ENCODE results near the gene C9orf72.

Gene C9orf72

GRCh38 chr9:27602954-27603353 lies 29.7 kb upstream of the C9orf72 start:
- Histone ChIP-seq H3F3A (ENCODE audit: insufficient read depth, low read length) (no peaks in the 10 kb centered on the region), H3K36me3 (replicated peaks; ENCODE audit: insufficient read depth, low read length) (no peaks in the 10 kb centered on the region), H3K4me3 (ENCODE audit: low read length) (no peak overlapping the region), H3K27ac (ENCODE audit: low read length) (no peak overlapping the region), H3K9me3 (replicated peaks; ENCODE audit: insufficient read depth, low read length) (no peaks in the 10 kb centered on the region), H3K4me1 (ENCODE audit: low read length) (no peaks in the 10 kb centered on the region), H3K79me2 (ENCODE audit: low read length) (no peaks in the 10 kb centered on the region), H3K9ac (ENCODE audit: low read length) (no peak overlapping the region), H2AFZ (ENCODE audit: low read length) (no peak overlapping the region), H3K27me3 (replicated peaks; ENCODE audit: insufficient read depth, low read length) (no peaks in the 10 kb centered on the region), H4K20me1 (ENCODE audit: insufficient read depth, low read length) (no peaks in the 10 kb centered on the region), H3K9me2 (replicated peaks; ENCODE audit: insufficient read depth, low read length) (no peaks in the 10 kb centered on the region), H3K4me2 (ENCODE audit: low read depth, low read length) (no peak overlapping the region)
- no peak for DNase-seq
- TF ChIP-seq CTCF (IDR thresholded peaks at IDR 0.05; ENCODE audit: low read length) (no peak), EZH2phosphoT487 (IDR thresholded peaks at IDR 0.05; ENCODE audit: low read length) (no peak), EZH2 (optimal IDR thresholded peaks at IDR 0.05; ENCODE audit: low read depth, low read length) (no peak)

- Histone ChIP-seq H3K4me1 (ENCODE audit: low read length) (no peaks in the 10 kb centered on the region), H3K9ac (ENCODE audit: low read length) (no peak overlapping the region), H3F3A (ENCODE audit: insufficient read depth, low read length) (no peaks in the 10 kb centered on the region), H3K79me2 (ENCODE audit: low read length) (no peaks in the 10 kb centered on the region), H4K20me1 (ENCODE audit: insufficient read depth, low read length) (no peaks in the 10 kb centered on the region), H3K4me3 (ENCODE audit: low read length) (no peak overlapping the region), H2AFZ (ENCODE audit: low read length) (no peak overlapping the region), H3K27me3 (replicated peaks; ENCODE audit: insufficient read depth, low read length) (no peaks in the 10 kb centered on the region), H3K4me2 (ENCODE audit: low read depth, low read length) (no peak overlapping the region), H3K9me3 (replicated peaks; ENCODE audit: insufficient read depth, low read length) (no peaks in the 10 kb centered on the region), H3K27ac (ENCODE audit: low read length) (no peak overlapping the region), H3K36me3 (replicated peaks; ENCODE audit: insufficient read depth, low read length) (no peaks in the 10 kb centered on the region), H3K9me2 (replicated peaks; ENCODE audit: insufficient read depth, low read length) (no peaks in the 10 kb centered on the region)
- DNase-seq: no peak
- TF ChIP-seq EZH2 (optimal IDR thresholded peaks at IDR 0.05; ENCODE audit: low read depth, low read length) (no peak), CTCF (IDR thresholded peaks at IDR 0.05; ENCODE audit: low read length) (no peak), EZH2phosphoT487 (IDR thresholded peaks at IDR 0.05; ENCODE audit: low read length) (no peak)
Measured at GRCh38 chr9:27602142-27602861, 29.0 kb upstream of the C9orf72 start.

DNA sequence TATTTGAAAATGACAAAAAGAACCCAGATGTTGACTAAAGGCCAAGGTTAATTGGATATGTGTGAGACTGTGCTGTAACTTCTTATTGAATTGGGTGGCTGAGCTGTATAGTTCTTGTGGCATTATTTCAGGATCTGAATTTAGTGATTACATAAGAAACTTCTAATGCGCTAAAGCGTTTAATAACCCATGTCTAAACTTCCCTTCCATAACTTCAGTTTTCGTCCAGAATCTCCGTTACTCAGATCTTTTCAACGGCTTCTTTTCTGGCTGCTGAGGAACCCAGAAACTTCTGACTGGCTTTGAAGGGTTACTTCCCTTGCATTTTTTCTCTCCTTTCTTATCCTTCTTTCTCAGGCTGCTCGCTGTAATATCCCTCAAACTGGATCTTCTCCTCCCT lies 28.1 kb upstream of the C9orf72 start:
- Histone ChIP-seq H3K9me2 (replicated peaks; ENCODE audit: insufficient read depth, low read length) (no peaks in the 10 kb centered on the region), H4K20me1 (ENCODE audit: insufficient read depth, low read length) (no peaks in the 10 kb centered on the region), H3K27me3 (replicated peaks; ENCODE audit: insufficient read depth, low read length) (no peaks in the 10 kb centered on the region), H3K79me2 (ENCODE audit: low read length) (no peaks in the 10 kb centered on the region), H3K9ac (ENCODE audit: low read length) (no peak overlapping the region), H3K27ac (ENCODE audit: low read length) (no peak overlapping the region), H3K9me3 (replicated peaks; ENCODE audit: insufficient read depth, low read length) (no peaks in the 10 kb centered on the region), H3K4me2 (ENCODE audit: low read depth, low read length) (no peak overlapping the region), H3K4me1 (ENCODE audit: low read length) (no peaks in the 10 kb centered on the region), H3F3A (ENCODE audit: insufficient read depth, low read length) (no peaks in the 10 kb centered on the region), H3K4me3 (ENCODE audit: low read length) (no peak overlapping the region), H2AFZ (ENCODE audit: low read length) (no peak overlapping the region), H3K36me3 (replicated peaks; ENCODE audit: insufficient read depth, low read length) (no peaks in the 10 kb centered on the region)
- no peak for DNase-seq
- no peak for TF ChIP-seq CTCF (IDR thresholded peaks at IDR 0.05; ENCODE audit: low read length)
- TF ChIP-seq EZH2 (optimal IDR thresholded peaks at IDR 0.05; ENCODE audit: low read depth, low read length): no peak
- TF ChIP-seq EZH2phosphoT487 (IDR thresholded peaks at IDR 0.05; ENCODE audit: low read length): no peak

Measured in MM.1S (cell line).